Fibroblast of skin of left quadriceps (primary cell): ENCODE results near the gene FUT8.

ENCODE experiments used
- DNase-seq, 2 experiments: peaks; one replicate each; pipeline ENCODE4 v3.0.0-alpha.2; 2013; ENCODE audit warnings: low read depth in 2 of 2

FUT8 gene

GRCh38 chr14:65771271-65771670 lies 358.7 kb downstream of the FUT8 start:
- no peak for DNase-seq

- no peak for DNase-seq
These were observed 359.9 kb downstream of the FUT8 start for GRCh38 chr14:65772466-65772865.

GRCh38 chr14:65772921-65773574 lies 360.5 kb downstream of the FUT8 start:
- DNase-seq, result no peak

GRCh38 chr14:65774041-65774440 lies 361.5 kb downstream of the FUT8 start:
- DNase-seq, result no peak

GRCh38 chr14:65776193-65776852 lies 363.8 kb downstream of the FUT8 start:
- no peak for DNase-seq

GRCh38 chr14:65780566-65780965 lies 368.0 kb downstream of the FUT8 start:
- no peak for DNase-seq

- no peak for DNase-seq
These were observed 370.6 kb downstream of the FUT8 start for GRCh38 chr14:65783101-65783500.

- DNase-seq, result no peak
These were observed 371.0 kb downstream of the FUT8 start for GRCh38 chr14:65783576-65783975.

GRCh38 chr14:65784574-65784973 lies 372.0 kb downstream of the FUT8 start:
- no peak for DNase-seq

- DNase-seq, result no peak
These were observed 374.9 kb downstream of the FUT8 start for GRCh38 chr14:65787461-65787860.

- DNase-seq, result no peak
These were observed 376.3 kb downstream of the FUT8 start for GRCh38 chr14:65788876-65789275.

- no peak for DNase-seq
These were observed 376.8 kb downstream of the FUT8 start for GRCh38 chr14:65789363-65789762.

- DNase-seq, result peak in 1 of 2 experiments; percentile 14
These were observed 377.8 kb downstream of the FUT8 start for GRCh38 chr14:65790172-65790815.

- DNase-seq, result peak; percentile 20 to 24
These were observed 378.9 kb downstream of the FUT8 start for GRCh38 chr14:65791191-65791981.

GRCh38 chr14:65792208-65792905 lies 379.8 kb downstream of the FUT8 start:
- no peak for DNase-seq
